GM12878 (cell line): Measurements from ENCODE around the gene EFCC1. TPM values are rescaled to one million over a fixed set of nuclear protein-coding genes. Genes with fewer than 3 reads are reported as not detected.

Experiments used
- ATAC-seq: fragments of 200-7000 bp; cut with Tn5 transposase; 3 replicates; pipeline ENCODE4 v1.9.1; 2020; ENCODE audit warnings: mild to moderate bottlenecking, moderate library complexity
- BruUV-seq: library from RNA; stranded (reverse); fragments of 400-500 nt; replicated peaks from 2 replicates; lab custom pipeline; 2021; lab: Mats Ljungman, UMichigan
- CTCF ChIA-PET: fragments of 300-600 bp; sonication (Branson Sonifier 250); formaldehyde crosslinking; extraction: SDS; loops from one replicate; lab custom pipeline; 2021; ENCODE audit warnings: inconsistent platforms; lab: Yijun Ruan, JAX
- POLR2A ChIA-PET: fragments of 350-600 bp; formaldehyde crosslinking; extraction: SDS; loops from one replicate; lab custom pipeline; 2021; ENCODE audit warnings: inconsistent platforms; lab: Charles Lee
- RAD21 ChIA-PET: fragments of 300-600 bp; sonication (Branson Sonifier 250); formaldehyde crosslinking; loops from one replicate; lab custom pipeline; 2023; ENCODE audit warnings: antibody characterized with exemption; ENCODE audit not compliant: unreplicated experiment; lab: Charles Lee
- SMC1A ChIA-PET: fragments of 300-600 bp; sonication (Branson Sonifier 250); formaldehyde crosslinking; loops from one replicate; lab custom pipeline; 2023; ENCODE audit not compliant: unreplicated experiment, uncharacterized antibody; lab: Charles Lee
- DNase-seq: peaks from one replicate; pipeline ENCODE4 v3.0.0-alpha.2; 2011; ENCODE audit warnings: low read depth, low spot score
- FAIRE-seq: peaks from 3 replicates; lab custom pipeline; 2011; peaks lifted over from hg19 to GRCh38; lab: Jason Lieb, UNC
- H2AFZ ChIP-seq: 2 replicates; pipeline ENCODE4 v1.6.0; 2011; ENCODE audit warnings: low read depth, low read length, control low read depth; ENCODE audit not compliant: control insufficient read depth
- H3K27ac ChIP-seq: 2 replicates; pipeline ENCODE4 v1.5.1; 2011; ENCODE audit warnings: control low read depth; ENCODE audit not compliant: control insufficient read depth, insufficient read depth
- H3K27me3 ChIP-seq, 2 experiments: replicated peaks in 1 of 2; 2 replicates each; pipeline versions ENCODE4 v1.6.0 to v1.6.1; 2011; ENCODE audit warnings: low read length in 1 of 2; ENCODE audit not compliant: control insufficient read depth in 2 of 2, insufficient read depth in 2 of 2
- H3K36me3 ChIP-seq, 2 experiments: 2 replicates each; pipeline ENCODE4 v1.5.1; 2011; ENCODE audit warnings: low read length in 1 of 2; ENCODE audit not compliant: control insufficient read depth in 2 of 2, insufficient read depth in 2 of 2
- H3K4me1 ChIP-seq: 2 replicates; pipeline ENCODE4 v1.6.1; 2011; ENCODE audit warnings: mild to moderate bottlenecking, low read length, moderate library complexity, mixed read lengths; ENCODE audit not compliant: control insufficient read depth, insufficient read depth
- H3K4me2 ChIP-seq: 2 replicates; pipeline ENCODE4 v1.6.0; 2011; ENCODE audit warnings: control low read depth; ENCODE audit not compliant: control insufficient read depth, insufficient read depth
- H3K4me3 ChIP-seq: fragments of 200-600 bp; sonication (generic); 2 replicates; pipeline ENCODE4 v1.5.1; 2016
- H3K79me2 ChIP-seq: 2 replicates; pipeline ENCODE4 v1.6.0; 2011; ENCODE audit warnings: low read length; ENCODE audit not compliant: control insufficient read depth, insufficient read depth
- H3K9ac ChIP-seq: 2 replicates; pipeline ENCODE4 v1.8.0; 2011; ENCODE audit warnings: low read length, control low read depth, mixed read lengths; ENCODE audit not compliant: control insufficient read depth, insufficient read depth
- H3K9me3 ChIP-seq: replicated peaks from 3 replicates; pipeline ENCODE4 v1.5.1; 2011; ENCODE audit warnings: mild to moderate bottlenecking, low read length; ENCODE audit not compliant: control insufficient read depth, insufficient read depth
- H4K20me1 ChIP-seq: 2 replicates; pipeline ENCODE4 v1.6.0; 2011; ENCODE audit not compliant: control insufficient read depth, insufficient read depth
- E2F8 ChIP-seq: fragments of 450-650 bp; IDR thresholded peaks from 2 replicates; pipeline ENCODE4 v1.6.1; 2018; ENCODE audit warnings: mild to moderate bottlenecking, low read depth, moderate library complexity; ENCODE audit not compliant: partially characterized antibody
- GABPA ChIP-seq: IDR thresholded peaks from 2 replicates; pipeline ENCODE4 v1.6.1; 2014; ENCODE audit warnings: antibody characterized with exemption, low read depth, mild to moderate bottlenecking, inconsistent platforms
- HCFC1 ChIP-seq: fragments of 150-350 bp; IDR thresholded peaks from 2 replicates; pipeline ENCODE4 v1.6.1; 2014; ENCODE audit warnings: low read length
- MLLT1 ChIP-seq: fragments of 450-650 bp; IDR thresholded peaks from 2 replicates; pipeline ENCODE4 v1.6.1; 2016; ENCODE audit warnings: mild to moderate bottlenecking
- MYB ChIP-seq: fragments of 150-350 bp; IDR thresholded peaks from 2 replicates; pipeline ENCODE4 v1.6.1; 2014; ENCODE audit warnings: mild to moderate bottlenecking, low read depth, low read length, borderline replicate concordance
- NFXL1 ChIP-seq: fragments of 450-650 bp; IDR thresholded peaks from 2 replicates; pipeline ENCODE4 v1.6.1; 2017; ENCODE audit warnings: antibody characterized with exemption, mild to moderate bottlenecking, borderline replicate concordance
- SUPT20H ChIP-seq: IDR thresholded peaks from 2 replicates; pipeline ENCODE4 v1.6.1; 2011; ENCODE audit warnings: low read depth, mild to moderate bottlenecking, low read length, moderate library complexity, borderline replicate concordance; ENCODE audit not compliant: control insufficient read depth
- WGBS: methylation state at CpG from one replicate; pipeline ENCODE4 v1.1.6; 2016; ENCODE audit warnings: low lambda C conversion rate; ENCODE audit not compliant: insufficient replicate concordance, insufficient coverage; ENCODE audit errors: missing lambda C conversion rate; 5-methylcytosine and 5-hydroxymethylcytosine counted together
- in situ Hi-C: fragments of 300-500 bp; cut with MboI; formaldehyde crosslinking; loops from 9 replicates; pipeline ENCODE4 v1.14.3; 2018; ENCODE audit warnings: mixed read lengths
- intact Hi-C: fragments of 100-400 bp; cut with micrococcal nuclease; formaldehyde crosslinking; loops from one replicate; pipeline ENCODE4 v1.14.2; 2022; ENCODE audit not compliant: unreplicated experiment
- polyA plus RNA-seq, 11 experiments: library from polyadenylated mRNA; depleted of rRNA in 4 of 11; unstranded in 6 of 11; stranded (reverse) in 5 of 11; fragments of >200 nt; fragmentation: Nextera tagmentation in 4 of 11; fragmentation: Illumina TruSeq in 1 of 11; extraction: Ambion mirVana in 4 of 11; extraction: Trizol in 1 of 11; gene quantifications; 1 replicate in 1 of 11; 2 replicates in 10 of 11; pipeline versions ENCODE4 v1.2.1 to v1.2.3, GENCODE V29; 2011 to 2016; ENCODE audit warnings: inconsistent platforms in 2 of 11, missing spikeins in 2 of 11, low read depth in 1 of 11
- total RNA-seq, 4 experiments: library from RNA; depleted of rRNA in 3 of 4; stranded (reverse); fragments of >200 nt in 3 of 4; fragmentation: Illumina TruSeq in 1 of 4; extraction: Trizol in 1 of 4; gene quantifications; 2 replicates each; pipeline versions ENCODE4 v1.2.1 to v1.2.3, GENCODE V29; 2013 to 2021
- TF ChIP-seq, protein P1 (sequence below), 3 experiments: IDR thresholded peaks in 2 of 3; conservative IDR thresholded peaks in 1 of 3; 2 replicates each; pipeline ENCODE4 v1.5.1; 2011; ENCODE audit warnings: low read depth in 3 of 3, low read length in 3 of 3, mild to moderate bottlenecking in 3 of 3, control low read depth in 2 of 3, moderate library complexity in 2 of 3, inconsistent platforms in 1 of 3, mixed read lengths in 1 of 3; ENCODE audit not compliant: control insufficient read depth in 2 of 3, insufficient read depth in 1 of 3; ENCODE audit errors: extremely low read depth in 1 of 3

EFCC1 gene
- total and polyA plus RNA-seq, 10 of the 15 experiments (the other 5 are each of a cell fraction or from before 2014, with no cell fraction given), result not detected

- no peak for TF ChIP-seq MLLT1
- TF ChIP-seq SUPT20H, result no peak
These were observed 64.1 kb downstream of the EFCC1 start (continued) for GRCh38 chr3:129065016-129065719.

- Histone ChIP-seq H3K79me2 (no peaks in the 10 kb centered on the region), H3K27ac (no peak overlapping the region), H3K4me3 (no peak overlapping the region), H3K4me2 (no peak overlapping the region), H4K20me1 (no peaks in the 10 kb centered on the region), H3K4me1 (no peaks in the 10 kb centered on the region), H2AFZ (no peak overlapping the region), H3K36me3 (no peaks in the 10 kb centered on the region), H3K9me3 (peaks cover 5% of the 10 kb centered on the region; the same call in 1 of the 3 replicates), H3K9ac (no peak overlapping the region), H3K27me3 (no peaks in the 10 kb centered on the region; a peak in 3 of 4 replicates)
- ATAC-seq, result no peak
- ChIA-PET RAD21 (no interaction called here), SMC1A (interaction anchor here (0.5 kb wide), 1 partner anchor 93 kb away, joined by 3 read pairs; no protein-coding TSS in a partner anchor), POLR2A (no interaction called here), CTCF (interaction anchor here (6.7 kb wide), 1 partner anchor 13 kb away, joined by 43 read pairs; no protein-coding TSS in a partner anchor)
- no TSS peak for BruUV-seq
- no peak for DNase-seq
- TF ChIP-seq HCFC1 (no peak), GABPA (no peak), E2F8 (no peak), MYB (no peak), NFXL1 (no peak)
- TF ChIP-seq, protein P1, sequence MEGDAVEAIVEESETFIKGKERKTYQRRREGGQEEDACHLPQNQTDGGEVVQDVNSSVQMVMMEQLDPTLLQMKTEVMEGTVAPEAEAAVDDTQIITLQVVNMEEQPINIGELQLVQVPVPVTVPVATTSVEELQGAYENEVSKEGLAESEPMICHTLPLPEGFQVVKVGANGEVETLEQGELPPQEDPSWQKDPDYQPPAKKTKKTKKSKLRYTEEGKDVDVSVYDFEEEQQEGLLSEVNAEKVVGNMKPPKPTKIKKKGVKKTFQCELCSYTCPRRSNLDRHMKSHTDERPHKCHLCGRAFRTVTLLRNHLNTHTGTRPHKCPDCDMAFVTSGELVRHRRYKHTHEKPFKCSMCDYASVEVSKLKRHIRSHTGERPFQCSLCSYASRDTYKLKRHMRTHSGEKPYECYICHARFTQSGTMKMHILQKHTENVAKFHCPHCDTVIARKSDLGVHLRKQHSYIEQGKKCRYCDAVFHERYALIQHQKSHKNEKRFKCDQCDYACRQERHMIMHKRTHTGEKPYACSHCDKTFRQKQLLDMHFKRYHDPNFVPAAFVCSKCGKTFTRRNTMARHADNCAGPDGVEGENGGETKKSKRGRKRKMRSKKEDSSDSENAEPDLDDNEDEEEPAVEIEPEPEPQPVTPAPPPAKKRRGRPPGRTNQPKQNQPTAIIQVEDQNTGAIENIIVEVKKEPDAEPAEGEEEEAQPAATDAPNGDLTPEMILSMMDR (IDR thresholded peaks at IDR 0.05 in 2 of 3, conservative IDR thresholded peaks at IDR 0.05 in 1 of 3; ENCODE audit: control insufficient read depth in 2 of 3, extremely low read depth in 1 of 3, insufficient read depth in 1 of 3, low read depth in 3 of 3, low read length in 3 of 3), result no peak
- intact Hi-C loops (no loop called here), in situ Hi-C loops (no loop called here)
- 33% methylated on average over 4 of the region's 4 CpGs for WGBS
- FAIRE-seq, result no peak
These were observed 64.6 kb downstream of the EFCC1 start for GRCh38 chr3:129065720-129066073.
